HuH-7.5 (cell line): ENCODE data around the gene TSPAN13.

Experiments used
- DNase-seq: peaks from one replicate; pipeline ENCODE4 v3.0.0; 2011; ENCODE audit warnings: low spot score

Gene TSPAN13

GRCh38 chr7:16812542-16813231, 59.1 kb downstream of the TSPAN13 start:
- no peak for DNase-seq

- DNase-seq = no peak
These were observed 59.7 kb downstream of the TSPAN13 start for GRCh38 chr7:16813232-16813616.

- no peak for DNase-seq
These were observed 61.4 kb downstream of the TSPAN13 start for GRCh38 chr7:16815001-16815400.

GRCh38 chr7:16816824-16817223, 63.3 kb downstream of the TSPAN13 start:
- no peak for DNase-seq

- DNase-seq = no peak
These were observed 64.0 kb downstream of the TSPAN13 start for GRCh38 chr7:16817536-16817935.

GRCh38 chr7:16818732-16819131, 65.2 kb downstream of the TSPAN13 start:
- DNase-seq = no peak

GRCh38 chr7:16822029-16822428, 68.5 kb downstream of the TSPAN13 start:
- DNase-seq = no peak

GRCh38 chr7:16826060-16826459, 72.5 kb downstream of the TSPAN13 start:
- no peak for DNase-seq

GRCh38 chr7:16833373-16833772, 79.8 kb downstream of the TSPAN13 start:
- no peak for DNase-seq
